ENCODE measurements around the gene PCID2. TPM values are rescaled to one million over a fixed set of nuclear protein-coding genes. Genes with fewer than 3 reads are reported as not detected.
A peak's percentile ranks its signal among the peaks of the same experiment; 100 is the strongest.
"Not testable (repeated sequence)": the region's sequence is repeated elsewhere in the genome, so short reads cannot be mapped to it uniquely, and the experiment has no call there.

PCID2 gene
- total RNA-seq: 10 to 100 TPM; 63.3 to 68.1 (median 66.9) TPM

DNA sequence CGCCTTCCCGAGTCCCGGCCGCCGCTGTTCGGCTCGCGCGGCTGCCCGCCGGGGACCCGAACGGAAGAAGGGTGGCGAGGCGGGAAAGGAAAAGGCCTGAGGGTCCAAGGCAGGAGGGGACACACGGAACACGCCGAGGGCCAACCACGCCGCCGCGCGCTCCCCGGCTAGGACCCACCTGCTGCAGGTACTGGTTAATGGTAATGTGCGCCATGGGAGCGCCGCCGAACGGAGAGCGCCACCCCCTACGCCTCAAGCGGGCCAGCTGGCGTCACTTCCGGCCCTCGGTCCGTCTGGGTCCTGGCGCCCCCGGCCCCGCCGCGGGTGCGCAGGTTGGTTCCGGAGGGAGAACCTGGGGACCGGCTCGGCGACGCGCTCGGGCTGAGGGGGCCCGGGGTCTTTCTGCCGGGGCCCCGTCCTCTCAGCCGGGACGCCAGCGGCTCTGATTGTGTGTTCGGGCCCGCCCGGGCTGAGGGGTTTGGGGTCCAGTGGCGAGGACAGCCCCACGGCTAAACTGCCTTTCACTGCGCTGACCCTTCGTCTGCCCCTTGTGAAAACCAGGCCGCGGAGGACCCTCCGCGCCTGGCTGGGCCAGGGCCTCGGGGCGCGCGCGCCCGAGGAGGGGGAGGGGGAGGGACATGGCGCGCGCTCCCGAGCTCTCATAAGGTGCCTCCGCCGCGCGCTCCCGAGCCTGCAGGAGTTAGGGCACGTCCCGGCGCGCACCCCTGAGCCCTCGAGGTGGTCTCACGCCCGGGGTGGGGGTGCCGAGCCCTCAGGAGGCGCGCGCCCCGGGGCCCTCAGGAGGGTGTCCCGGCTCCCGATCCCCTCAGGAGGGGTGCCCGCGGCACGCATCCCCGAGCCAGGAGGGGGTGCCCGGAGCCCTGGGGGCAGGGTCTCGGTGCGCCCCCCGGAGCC lies at the start of gene PCID2:
Gene PCID2, minus strand, starts transcription at position 249 of the 915 bp plus-strand sequence. Its CDS starts 35 bp downstream, at position 214.
- ATAC-seq: peak; percentile 71
- Mint-ChIP-seq H3K27me3 (ENCODE audit: low read depth) (no peaks in the 10 kb centered on the region), H3K4me3 (peak within 1 kb of the TSS; percentile 91)

DNA sequence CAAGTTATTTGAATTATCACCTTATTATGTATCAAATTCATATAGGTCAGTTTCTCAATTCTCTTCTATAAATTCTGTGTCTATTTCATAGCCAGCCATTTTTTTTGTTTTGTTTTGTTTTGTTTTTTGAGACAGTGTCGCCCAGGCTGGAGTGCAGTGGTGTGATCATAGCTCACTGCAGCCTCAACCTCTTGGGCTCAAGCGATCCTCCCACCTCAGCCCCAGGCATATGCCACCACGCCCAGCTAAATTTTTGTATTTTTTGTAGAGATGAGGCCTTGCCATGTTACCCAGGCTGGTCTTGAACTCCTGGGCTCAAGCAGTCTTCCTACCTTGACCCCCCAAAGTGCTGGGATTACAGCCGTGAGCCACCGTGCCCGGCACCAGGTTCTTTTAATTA lies 49.4 kb upstream of the PCID2 start:
- not testable (repeated sequence) for H3K27me3 Mint-ChIP-seq (ENCODE audit: low read depth); H3K4me3 Mint-ChIP-seq; DNase-seq; H3K4me1 Mint-ChIP-seq (ENCODE audit: low read depth); H3K9me3 Mint-ChIP-seq; ATAC-seq
- H3K36me3 Mint-ChIP-seq (ENCODE audit: insufficient read depth): peaks cover 44% of the 10 kb centered on the region

More for the DNA sequence above, at the start of gene PCID2:
- no peaks in the 10 kb centered on the region for H3K9me3 Mint-ChIP-seq
- peak; percentile 89 for DNase-seq
- peaks cover 29% of the 10 kb centered on the region for H3K36me3 Mint-ChIP-seq (ENCODE audit: insufficient read depth)
- H3K4me1 Mint-ChIP-seq (ENCODE audit: low read depth): peaks cover 61% of the 10 kb centered on the region

DNA sequence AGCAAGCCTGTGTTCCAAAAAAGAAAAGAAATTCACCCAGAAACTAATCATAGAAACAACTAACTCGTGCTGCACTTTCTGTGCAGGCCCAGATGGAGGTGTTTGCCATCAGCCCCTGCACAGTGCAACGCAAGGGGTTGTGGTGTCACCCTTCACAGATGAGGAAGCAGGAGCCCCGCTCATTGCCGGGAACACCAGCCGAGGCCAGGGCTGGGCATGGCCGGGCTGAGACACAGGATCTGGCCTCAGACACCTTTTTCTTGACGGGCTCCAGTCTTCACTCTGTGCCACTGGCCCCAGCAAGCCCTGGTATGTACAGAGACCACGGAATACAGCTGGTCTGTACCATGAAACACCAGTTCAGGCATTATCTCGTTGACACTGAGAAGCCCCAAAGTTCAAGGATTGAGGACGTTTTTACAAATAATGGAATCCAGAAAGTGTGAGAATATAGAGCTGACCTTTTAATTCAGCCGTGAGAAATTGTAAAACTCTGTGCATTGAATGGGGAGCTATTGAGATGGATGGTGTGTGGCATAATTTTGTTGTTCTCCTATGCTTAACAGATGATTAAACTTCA lies 44.1 kb upstream of the PCID2 start:
- ATAC-seq: no peak
- no peak for DNase-seq
- Mint-ChIP-seq H3K4me3 (no peak overlapping the region), H3K4me1 (ENCODE audit: low read depth) (no peaks in the 10 kb centered on the region), H3K9me3 (no peaks in the 10 kb centered on the region), H3K27me3 (ENCODE audit: low read depth) (no peaks in the 10 kb centered on the region), H3K36me3 (ENCODE audit: insufficient read depth) (peaks cover 57% of the 10 kb centered on the region)

DNA sequence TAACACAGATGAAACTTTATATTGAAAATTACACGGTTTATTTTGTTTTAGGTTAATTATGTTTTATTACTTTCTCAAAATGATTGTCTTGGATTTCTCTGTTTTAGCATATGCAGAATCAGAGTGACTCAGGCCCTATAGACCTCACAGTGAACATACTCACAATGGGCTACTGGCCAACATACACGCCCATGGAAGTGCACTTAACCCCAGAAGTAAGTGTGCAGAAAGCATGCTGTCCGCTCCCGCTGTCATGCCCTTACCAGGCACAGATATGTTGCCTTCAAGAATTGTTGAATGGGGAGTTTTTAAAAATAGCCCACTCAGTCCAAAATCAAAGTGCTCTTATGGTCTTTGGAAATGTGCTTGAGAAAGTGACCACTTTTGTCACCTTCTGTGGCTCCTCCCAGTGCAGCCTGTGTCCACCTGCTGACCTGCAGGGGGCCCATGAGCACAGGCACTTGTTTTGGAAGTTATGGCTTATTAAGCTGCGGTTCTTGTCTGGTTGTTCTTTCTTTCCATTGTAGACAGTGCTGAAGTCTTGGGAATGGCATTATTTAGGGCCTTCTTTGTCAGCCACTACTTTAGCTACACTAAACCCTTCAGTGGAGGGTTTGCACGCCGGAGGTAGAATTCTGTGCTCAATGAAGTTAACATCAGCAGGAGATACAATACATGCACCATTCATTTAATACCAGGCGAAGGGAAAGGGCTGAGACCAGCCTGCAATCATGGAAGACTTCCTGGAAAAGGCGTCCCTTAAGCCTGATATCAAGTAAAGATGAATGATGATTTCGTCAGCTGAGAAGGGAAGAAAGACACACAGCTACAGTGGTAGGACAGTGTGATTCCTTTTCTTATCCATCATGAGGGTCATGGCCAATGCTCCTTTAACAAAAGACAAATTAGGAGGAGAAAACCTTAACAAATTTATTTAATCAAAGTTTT lies 37.7 kb upstream of the PCID2 start:
- ATAC-seq (no peak), DNase-seq (no peak)
- no peaks in the 10 kb centered on the region for H3K9me3 Mint-ChIP-seq
- H3K36me3 Mint-ChIP-seq (ENCODE audit: insufficient read depth): peaks cover 61% of the 10 kb centered on the region
- no peaks in the 10 kb centered on the region for H3K4me1 Mint-ChIP-seq (ENCODE audit: low read depth)
- H3K27me3 Mint-ChIP-seq (ENCODE audit: low read depth): no peaks in the 10 kb centered on the region
- no peak overlapping the region for H3K4me3 Mint-ChIP-seq

DNA sequence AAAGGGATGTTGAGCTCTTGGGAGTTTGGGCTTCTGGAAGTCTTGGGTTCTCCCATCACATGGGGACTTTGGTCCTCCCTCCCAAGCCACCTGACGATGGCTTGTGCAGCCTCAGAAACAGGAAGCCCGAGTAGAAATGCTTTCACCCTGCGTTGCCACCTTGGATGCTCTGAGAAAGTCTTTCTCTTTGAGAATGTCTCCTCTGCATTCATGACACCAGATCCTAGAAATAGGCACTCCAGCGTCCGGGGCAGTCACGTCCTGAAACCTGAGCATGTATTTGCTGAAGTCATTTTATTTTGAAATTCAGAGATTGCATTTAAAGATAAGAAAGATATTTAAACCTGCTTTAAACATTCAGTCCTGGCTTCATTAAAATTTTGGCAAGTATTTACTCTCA lies 35.4 kb upstream of the PCID2 start:
- no peak for ATAC-seq

DNA sequence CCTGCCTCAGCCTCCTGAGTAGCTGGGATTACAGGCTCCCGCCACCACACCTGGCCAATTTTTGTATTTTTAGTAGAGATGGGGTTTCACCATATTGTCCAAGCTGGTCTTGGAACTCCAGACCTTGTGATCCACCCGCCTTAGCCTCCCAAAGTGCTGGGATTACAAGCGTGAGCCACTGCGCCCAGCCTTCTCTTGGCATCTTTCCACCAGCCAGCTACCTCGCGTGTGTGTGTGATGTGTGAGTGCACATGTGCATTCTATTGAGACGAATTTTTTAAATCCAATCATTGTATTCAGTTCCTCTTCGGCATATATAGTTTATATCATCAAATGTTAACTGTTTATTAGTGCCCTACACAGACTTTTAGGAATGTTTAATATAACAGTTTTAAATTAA lies 33.2 kb upstream of the PCID2 start:
- H3K36me3 Mint-ChIP-seq (ENCODE audit: insufficient read depth): peaks cover 56% of the 10 kb centered on the region
- H3K4me3 Mint-ChIP-seq; ATAC-seq; H3K9me3 Mint-ChIP-seq; H3K27me3 Mint-ChIP-seq (ENCODE audit: low read depth); DNase-seq; H3K4me1 Mint-ChIP-seq (ENCODE audit: low read depth): not testable (repeated sequence)

More for the DNA sequence above, 35.4 kb upstream of the PCID2 start:
- Mint-ChIP-seq H3K4me3 (no peak overlapping the region), H3K27me3 (ENCODE audit: low read depth) (no peaks in the 10 kb centered on the region), H3K36me3 (ENCODE audit: insufficient read depth) (peaks cover 68% of the 10 kb centered on the region), H3K9me3 (no peaks in the 10 kb centered on the region), H3K4me1 (ENCODE audit: low read depth) (no peaks in the 10 kb centered on the region)
- no peak for DNase-seq

DNA sequence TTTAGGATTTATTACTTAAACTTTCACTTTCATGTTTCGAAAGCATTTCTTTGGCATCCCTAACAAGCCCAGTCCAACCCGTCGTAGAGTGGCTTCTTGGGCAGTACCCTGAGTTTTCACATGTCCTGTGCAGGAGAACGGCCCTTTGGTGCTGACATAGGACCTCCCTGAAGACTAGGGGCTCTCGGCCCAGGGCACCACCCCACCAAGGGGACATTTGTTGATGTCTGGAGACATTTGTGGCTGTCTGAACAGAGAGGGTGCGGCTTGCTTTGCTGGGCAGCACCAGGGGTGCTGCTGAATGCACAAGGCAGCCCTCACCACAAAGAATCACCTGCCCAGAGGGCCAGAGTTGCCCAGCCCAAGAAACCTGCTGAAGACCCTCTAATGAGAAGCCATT lies 31.5 kb upstream of the PCID2 start:
- H3K9me3 Mint-ChIP-seq: no peaks in the 10 kb centered on the region
- no peaks in the 10 kb centered on the region for H3K4me1 Mint-ChIP-seq (ENCODE audit: low read depth)
- ATAC-seq (no peak), DNase-seq (no peak)
- H3K4me3 Mint-ChIP-seq: no peak overlapping the region
- no peaks in the 10 kb centered on the region for H3K27me3 Mint-ChIP-seq (ENCODE audit: low read depth)
- peaks cover 51% of the 10 kb centered on the region for H3K36me3 Mint-ChIP-seq (ENCODE audit: insufficient read depth)

DNA sequence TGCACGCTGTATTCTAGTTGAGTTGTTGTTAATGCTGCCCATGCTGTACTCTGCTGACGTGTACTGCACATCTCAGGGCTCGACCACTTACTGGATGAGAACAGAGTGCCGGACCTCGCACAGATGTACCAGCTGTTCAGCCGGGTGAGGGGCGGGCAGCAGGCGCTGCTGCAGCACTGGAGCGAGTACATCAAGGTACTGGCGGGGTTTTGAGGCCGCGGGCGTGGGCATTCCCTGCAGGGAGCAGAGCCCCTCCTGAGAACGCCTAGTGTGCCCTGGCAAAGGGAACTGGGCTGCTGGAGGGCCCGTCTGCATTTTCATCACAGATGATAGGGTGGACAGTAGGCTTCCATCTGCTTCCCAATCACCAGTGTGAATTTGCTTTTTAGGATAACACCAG lies 30.9 kb upstream of the PCID2 start:
- Mint-ChIP-seq H3K27me3 (ENCODE audit: low read depth) (no peaks in the 10 kb centered on the region), H3K36me3 (ENCODE audit: insufficient read depth) (peaks cover 53% of the 10 kb centered on the region)

DNA sequence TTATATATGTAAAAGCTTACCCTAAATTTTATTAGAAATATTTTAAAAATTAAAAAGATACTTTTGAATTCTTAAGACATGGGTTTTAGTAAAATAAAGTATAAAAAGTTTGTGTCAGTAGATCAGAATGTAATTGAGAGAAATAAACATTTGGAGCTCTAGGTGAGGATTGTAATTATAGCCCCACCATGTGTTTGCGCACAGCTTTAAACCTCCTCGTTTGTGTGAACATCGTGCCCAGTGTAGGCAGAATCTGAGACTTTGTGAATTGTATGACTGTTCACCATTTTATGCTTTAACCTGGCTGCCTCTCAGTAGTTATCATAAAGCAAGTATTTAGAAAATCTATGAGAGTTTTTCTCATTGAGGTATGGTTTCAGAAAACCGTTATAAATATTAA lies 30.1 kb upstream of the PCID2 start:
- ATAC-seq: no peak
- Mint-ChIP-seq H3K27me3 (ENCODE audit: low read depth) (no peaks in the 10 kb centered on the region), H3K4me3 (no peak overlapping the region), H3K9me3 (no peaks in the 10 kb centered on the region), H3K36me3 (ENCODE audit: insufficient read depth) (peaks cover 52% of the 10 kb centered on the region), H3K4me1 (ENCODE audit: low read depth) (no peaks in the 10 kb centered on the region)
- DNase-seq: no peak

More for the DNA sequence above, 30.9 kb upstream of the PCID2 start:
- no peak overlapping the region for H3K4me3 Mint-ChIP-seq
- DNase-seq (no peak), ATAC-seq (no peak)
- H3K9me3 Mint-ChIP-seq: no peaks in the 10 kb centered on the region
- no peaks in the 10 kb centered on the region for H3K4me1 Mint-ChIP-seq (ENCODE audit: low read depth)

DNA sequence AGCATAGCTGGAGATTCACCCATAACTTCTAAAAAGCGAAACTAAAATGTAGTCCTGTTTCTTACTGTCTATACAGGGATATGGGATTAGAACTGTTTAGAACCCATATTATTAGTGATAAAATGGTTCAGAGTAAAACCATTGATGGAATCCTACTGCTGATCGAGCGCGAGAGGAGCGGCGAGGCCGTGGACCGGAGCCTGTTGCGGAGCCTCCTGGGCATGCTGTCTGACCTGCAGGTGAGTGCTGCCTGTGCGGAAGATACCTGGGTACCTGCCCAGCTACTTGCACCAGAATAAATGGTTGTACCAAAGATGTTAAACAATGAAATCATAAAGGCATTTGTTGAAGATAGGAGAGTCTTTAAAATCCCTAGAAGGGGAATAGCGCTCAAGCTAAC lies 24.6 kb upstream of the PCID2 start:
- Mint-ChIP-seq H3K9me3 (no peaks in the 10 kb centered on the region), H3K4me1 (ENCODE audit: low read depth) (no peaks in the 10 kb centered on the region), H3K27me3 (ENCODE audit: low read depth) (no peaks in the 10 kb centered on the region), H3K4me3 (no peak overlapping the region), H3K36me3 (ENCODE audit: insufficient read depth) (peaks cover 50% of the 10 kb centered on the region)
- ATAC-seq (no peak), DNase-seq (no peak)

DNA sequence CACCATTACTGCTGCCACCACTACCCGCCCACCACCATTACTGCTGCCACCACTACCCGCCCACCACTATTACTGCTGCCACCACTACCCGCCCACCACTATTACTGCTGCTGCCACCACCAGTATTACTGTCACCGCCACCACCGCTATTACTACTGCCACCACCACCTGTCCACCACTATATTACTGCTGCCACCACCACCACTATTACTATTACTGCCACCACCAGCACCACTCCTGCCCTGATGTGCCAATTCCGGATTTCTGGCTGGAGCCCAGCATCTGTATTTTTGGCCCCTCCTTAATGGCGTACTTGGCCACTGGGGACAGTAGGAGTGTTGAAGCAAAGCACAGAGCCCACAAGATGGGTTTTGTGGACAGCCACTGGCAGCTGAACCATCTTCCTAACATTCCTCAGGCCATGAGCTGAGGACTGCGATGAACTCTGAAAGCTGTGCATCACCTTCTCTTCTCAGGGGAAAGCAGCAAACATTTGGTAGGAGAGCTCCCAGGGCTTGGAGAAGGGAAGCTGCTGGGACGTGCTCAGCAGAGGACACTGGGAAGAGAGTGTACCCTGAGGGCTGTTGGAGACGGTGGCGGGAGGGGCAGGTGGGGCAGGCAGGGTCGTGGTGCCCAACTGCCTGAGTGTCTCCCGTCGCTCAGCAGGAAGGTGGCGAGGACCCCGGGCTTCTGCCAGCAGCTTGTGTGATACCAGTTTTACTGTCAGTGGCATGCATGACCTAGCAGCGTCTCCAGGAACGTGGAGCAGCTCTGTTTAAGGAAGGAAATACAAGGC lies 23.9 kb upstream of the PCID2 start:
- H3K4me3 Mint-ChIP-seq: no peak overlapping the region
- DNase-seq: no peak
- ATAC-seq: no peak
- H3K27me3 Mint-ChIP-seq (ENCODE audit: low read depth): no peaks in the 10 kb centered on the region
- no peaks in the 10 kb centered on the region for H3K4me1 Mint-ChIP-seq (ENCODE audit: low read depth)
- peaks cover 53% of the 10 kb centered on the region for H3K36me3 Mint-ChIP-seq (ENCODE audit: insufficient read depth)
- no peaks in the 10 kb centered on the region for H3K9me3 Mint-ChIP-seq

DNA sequence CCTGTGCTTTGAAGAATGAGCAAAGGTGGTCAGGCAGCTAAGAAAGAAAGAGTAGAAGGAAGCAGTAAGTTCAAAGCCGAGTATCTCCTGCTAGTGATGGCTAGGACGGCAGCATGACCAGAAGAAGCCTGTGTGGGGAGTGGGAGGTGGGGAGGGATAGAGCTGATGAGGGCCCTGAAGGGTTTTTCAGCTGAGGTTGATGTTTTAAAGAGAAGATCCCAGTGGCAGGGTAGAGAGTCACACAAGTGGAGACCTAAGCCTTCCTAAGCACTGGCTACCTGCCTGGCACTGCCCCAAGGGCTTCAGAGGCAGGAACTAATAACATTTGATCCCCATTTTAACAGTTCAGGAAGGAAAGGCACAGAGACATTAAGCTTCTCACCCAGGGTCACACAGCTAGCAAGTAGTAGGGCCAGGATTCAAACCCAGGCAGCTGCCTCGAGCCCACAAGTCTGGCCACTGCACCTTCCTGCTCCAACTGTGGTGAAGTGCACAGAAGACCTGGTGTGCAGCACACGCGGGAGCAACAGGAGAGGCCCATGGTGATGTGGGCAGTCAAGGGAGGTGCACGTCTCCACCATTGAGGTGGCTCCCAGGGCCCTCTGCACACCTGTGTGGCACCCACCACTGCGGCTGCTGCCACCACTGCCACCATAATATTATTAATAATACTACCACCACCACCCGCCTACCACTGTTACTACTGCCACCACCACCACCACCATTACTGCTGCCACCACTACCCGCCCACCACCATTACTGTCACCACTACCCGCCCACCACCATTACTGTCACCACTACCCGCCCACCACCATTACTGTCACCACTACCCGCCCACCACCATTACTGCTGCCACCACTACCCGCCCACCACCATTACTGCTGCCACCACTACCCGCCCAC lies 23.1 kb upstream of the PCID2 start:
- Mint-ChIP-seq H3K9me3 (no peaks in the 10 kb centered on the region), H3K36me3 (ENCODE audit: insufficient read depth) (peaks cover 52% of the 10 kb centered on the region), H3K27me3 (ENCODE audit: low read depth) (no peaks in the 10 kb centered on the region), H3K4me1 (ENCODE audit: low read depth) (no peaks in the 10 kb centered on the region), H3K4me3 (no peak overlapping the region)
- peak; percentile 21 for DNase-seq
- ATAC-seq: peak in 1 of 2 donors; percentile 46

DNA sequence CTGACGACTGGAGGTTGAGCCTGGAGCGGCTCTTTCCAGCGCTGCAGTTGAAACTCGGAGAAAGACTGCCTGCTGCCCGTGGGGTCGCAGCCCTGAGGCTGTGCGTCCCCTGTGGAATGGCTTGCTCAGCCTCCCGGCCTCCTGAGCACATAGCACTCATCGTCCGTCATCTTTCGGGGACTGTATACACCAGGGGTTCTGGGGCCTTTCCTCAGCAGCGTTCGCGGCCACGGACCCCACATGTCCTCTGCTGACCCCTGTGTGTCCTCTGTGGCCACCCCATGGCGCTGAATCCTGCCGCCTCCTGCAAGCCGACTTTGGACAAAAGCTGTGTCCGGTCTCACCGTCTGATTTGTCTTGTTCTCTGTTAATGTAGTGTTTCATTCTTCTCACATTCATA lies 21.3 kb upstream of the PCID2 start:
- no peak for ATAC-seq
- no peaks in the 10 kb centered on the region for H3K4me1 Mint-ChIP-seq (ENCODE audit: low read depth)
- peaks cover 53% of the 10 kb centered on the region for H3K36me3 Mint-ChIP-seq (ENCODE audit: insufficient read depth)
- H3K9me3 Mint-ChIP-seq: no peaks in the 10 kb centered on the region
- H3K4me3 Mint-ChIP-seq: no peak overlapping the region
- no peak for DNase-seq
- H3K27me3 Mint-ChIP-seq (ENCODE audit: low read depth): no peaks in the 10 kb centered on the region
